HG02884 (cell line): Measurements from ENCODE around the gene WNT9B.
"Not testable (repeated sequence)": the region's sequence is repeated elsewhere in the genome, so short reads cannot be mapped to it uniquely, and the experiment has no call there.

Experiments used
- ATAC-seq: cut with Tn5 transposase; IDR thresholded peaks from one replicate; pipeline ENCODE4 v1.9.1; 2021; ENCODE audit warnings: mild to moderate bottlenecking, moderate library complexity; ENCODE audit not compliant: unreplicated experiment

WNT9B gene

GRCh38 chr17:46821482-46822387, 29.6 kb upstream of the WNT9B start:
- no peak for ATAC-seq

DNA sequence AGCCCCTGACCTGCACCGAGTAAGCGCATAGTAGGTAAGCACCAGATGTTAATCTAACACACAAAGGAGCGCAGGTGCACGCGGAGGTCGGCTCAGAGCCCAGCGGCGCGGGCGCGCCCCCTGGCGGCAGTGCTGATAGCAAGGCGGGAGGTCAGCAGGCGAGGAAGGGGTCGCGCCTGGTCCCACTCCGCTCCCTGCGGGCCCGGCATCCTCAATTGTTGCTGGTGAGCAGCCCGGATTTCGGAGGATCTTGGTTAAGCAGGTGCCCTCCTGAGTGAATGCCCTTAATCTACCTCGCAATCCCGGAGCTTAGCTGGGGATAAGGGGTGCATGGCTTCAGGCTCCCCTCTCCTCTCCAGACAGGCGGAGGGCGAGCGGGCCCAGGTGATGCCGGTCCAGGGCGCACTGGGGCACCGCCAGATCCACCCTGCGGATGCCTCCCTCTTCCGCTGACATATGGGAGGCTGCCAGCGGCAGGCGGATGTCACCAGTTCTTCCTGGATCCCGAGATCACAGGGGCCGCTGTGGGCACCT, 28.9 kb upstream of the WNT9B start:
- ATAC-seq: no peak

DNA sequence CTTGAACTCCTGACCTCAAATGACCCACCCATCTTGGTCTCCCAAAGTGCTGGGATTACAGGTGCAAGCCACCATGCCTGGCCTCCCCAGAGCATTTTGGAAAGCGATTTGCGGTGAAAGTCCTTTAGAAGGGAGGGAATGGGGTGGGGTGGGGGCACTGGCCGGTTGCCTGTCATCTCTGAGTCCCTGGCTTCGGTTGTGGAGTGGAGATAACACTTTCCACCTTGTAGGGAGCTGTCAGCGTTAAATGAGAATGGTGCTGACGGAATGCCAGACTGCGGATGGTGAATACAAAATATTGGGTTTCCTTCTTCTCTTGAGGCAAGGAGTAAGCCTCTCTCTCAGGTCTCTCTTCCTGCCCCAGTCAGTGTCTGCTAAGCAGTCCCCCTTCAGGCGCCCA, 27.7 kb upstream of the WNT9B start:
- no peak for ATAC-seq

GRCh38 chr17:46826116-46826515, 25.3 kb upstream of the WNT9B start:
- ATAC-seq: no peak

- no peak for ATAC-seq
Observed at GRCh38 chr17:46827274-46827673, 24.1 kb upstream of the WNT9B start.

- no peak for ATAC-seq
Observed at GRCh38 chr17:46831573-46832330, 19.6 kb upstream of the WNT9B start.

DNA sequence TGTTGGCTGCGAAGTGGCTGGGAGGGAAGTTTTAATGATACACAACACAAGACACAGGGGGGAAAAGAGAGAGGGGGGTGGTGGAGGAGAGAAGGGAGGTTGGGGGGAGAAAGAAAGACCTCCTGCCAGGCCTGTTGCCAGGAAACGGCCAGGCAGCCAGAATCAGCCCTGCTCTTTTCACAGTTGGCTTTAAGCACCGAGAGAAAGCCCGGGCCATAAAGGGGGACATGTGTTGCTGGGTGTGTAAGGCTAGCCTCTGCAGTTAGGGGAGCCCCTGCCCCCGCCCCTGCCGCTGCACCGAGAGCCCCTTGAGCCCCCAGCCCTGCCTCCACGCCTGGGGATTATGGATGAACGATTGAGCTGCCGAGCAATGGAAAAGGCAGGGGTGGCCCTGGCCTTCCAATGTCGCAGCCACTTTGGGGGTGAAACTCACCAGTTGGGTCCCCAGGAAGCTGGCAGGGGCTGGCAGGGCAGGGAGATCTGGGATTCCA, 19.0 kb upstream of the WNT9B start:
- no peak for ATAC-seq

GRCh38 chr17:46832945-46833839, 18.2 kb upstream of the WNT9B start:
- no peak for ATAC-seq

DNA sequence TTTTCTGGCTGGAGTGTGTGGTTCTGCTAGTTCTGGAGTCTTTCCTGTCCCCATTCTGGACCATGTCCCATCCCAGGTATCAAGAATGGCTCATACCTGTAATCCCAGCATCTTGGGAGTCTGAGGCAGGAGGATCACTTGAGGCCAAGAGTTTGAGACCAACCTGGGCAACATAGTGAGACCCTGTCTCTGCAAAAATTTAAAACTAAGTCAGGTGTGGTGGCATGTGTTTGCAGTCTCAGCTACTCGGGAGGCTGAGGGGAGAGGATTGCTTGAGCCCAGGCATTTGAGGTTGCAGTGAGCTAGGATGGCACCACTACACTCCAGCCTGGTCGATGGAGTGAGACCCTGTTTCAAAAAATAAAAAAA, 17.6 kb upstream of the WNT9B start:
- ATAC-seq: no peak

GRCh38 chr17:46834846-46835245, 16.5 kb upstream of the WNT9B start:
- ATAC-seq: no peak

DNA sequence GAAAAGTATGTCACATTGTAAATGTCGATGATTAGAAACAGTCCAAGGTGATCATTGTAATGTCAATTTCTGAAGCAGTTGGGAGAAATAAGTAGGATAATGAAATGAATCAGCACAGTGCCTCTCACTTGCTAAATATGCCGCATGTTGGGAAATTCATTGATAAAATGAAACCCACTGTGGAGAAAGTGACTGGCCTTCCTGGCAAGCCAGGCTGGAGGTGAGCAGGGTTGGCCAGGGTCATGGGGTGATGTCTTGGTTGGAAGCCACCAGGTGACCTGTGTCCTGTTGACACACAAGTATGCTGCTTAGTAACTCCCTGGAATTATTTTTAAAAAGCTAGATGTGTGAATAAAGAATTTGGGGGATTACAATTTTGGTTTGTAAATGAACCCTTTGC, 14.9 kb upstream of the WNT9B start:
- ATAC-seq: no peak

GRCh38 chr17:46837521-46837920, 13.9 kb upstream of the WNT9B start:
- no peak for ATAC-seq

DNA sequence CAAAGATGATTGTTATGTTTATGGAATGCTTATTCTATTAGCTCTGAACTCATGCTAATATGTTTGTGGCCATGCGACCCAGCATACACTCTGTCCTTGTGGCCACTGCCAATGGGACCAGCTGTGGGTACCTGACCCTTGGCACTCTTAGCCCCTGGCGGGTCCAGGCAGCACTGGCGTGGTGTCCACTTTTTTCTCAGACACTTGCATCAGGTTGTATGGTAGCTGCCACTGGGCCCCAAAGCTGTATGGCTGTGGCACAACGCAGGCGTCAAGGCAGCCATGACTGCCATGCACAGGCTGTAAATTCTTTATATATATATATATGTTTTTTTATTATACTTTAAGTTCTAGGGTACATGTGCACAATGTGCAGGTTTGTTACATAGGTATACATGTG, 12.2 kb upstream of the WNT9B start:
- no peak for ATAC-seq

- ATAC-seq: not testable (repeated sequence)
Observed at GRCh38 chr17:46840596-46840995, 10.8 kb upstream of the WNT9B start.

DNA sequence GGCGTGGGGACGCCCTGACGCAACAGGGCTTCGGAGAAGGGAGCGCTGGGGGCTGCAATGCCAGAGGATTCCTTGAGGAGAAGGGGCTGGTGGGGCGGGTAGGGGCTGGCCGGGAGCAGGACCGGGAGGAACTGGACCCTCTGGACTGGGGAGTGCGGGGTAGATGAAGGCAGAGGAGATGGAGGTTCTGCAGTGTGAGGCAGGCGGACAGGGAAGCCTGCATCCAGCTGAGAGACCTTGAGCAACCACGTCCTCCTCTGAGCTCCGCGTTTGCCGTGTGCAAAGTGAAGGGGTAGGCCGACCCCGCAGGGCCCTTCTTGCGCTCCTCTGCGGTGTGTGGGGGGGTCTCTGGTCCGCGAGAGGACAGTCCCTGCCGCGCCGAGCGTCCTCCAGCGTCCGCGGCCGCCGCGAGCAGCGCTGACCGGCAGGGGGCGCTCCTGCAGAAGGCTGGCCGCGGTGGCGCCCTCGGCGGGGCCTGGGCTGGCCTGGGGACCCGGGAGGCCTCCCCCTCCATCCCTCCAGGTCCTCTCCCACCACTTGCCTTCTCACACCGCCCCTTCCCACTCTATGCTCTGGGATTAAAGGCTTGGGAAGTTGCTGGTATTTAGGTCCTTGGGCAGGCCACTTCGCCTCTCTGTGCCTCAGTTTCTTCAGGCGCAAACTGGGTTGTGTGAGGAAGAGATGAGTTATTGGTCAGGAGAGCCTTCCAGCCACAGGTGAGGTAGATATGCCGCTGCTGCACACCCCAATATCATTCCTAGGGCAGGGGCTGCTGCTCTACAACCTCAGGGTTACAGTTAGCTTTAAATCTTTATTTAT, 9.6 kb upstream of the WNT9B start:
- no peak for ATAC-seq

GRCh38 chr17:46842835-46843234, 8.5 kb upstream of the WNT9B start:
- ATAC-seq: no peak

DNA sequence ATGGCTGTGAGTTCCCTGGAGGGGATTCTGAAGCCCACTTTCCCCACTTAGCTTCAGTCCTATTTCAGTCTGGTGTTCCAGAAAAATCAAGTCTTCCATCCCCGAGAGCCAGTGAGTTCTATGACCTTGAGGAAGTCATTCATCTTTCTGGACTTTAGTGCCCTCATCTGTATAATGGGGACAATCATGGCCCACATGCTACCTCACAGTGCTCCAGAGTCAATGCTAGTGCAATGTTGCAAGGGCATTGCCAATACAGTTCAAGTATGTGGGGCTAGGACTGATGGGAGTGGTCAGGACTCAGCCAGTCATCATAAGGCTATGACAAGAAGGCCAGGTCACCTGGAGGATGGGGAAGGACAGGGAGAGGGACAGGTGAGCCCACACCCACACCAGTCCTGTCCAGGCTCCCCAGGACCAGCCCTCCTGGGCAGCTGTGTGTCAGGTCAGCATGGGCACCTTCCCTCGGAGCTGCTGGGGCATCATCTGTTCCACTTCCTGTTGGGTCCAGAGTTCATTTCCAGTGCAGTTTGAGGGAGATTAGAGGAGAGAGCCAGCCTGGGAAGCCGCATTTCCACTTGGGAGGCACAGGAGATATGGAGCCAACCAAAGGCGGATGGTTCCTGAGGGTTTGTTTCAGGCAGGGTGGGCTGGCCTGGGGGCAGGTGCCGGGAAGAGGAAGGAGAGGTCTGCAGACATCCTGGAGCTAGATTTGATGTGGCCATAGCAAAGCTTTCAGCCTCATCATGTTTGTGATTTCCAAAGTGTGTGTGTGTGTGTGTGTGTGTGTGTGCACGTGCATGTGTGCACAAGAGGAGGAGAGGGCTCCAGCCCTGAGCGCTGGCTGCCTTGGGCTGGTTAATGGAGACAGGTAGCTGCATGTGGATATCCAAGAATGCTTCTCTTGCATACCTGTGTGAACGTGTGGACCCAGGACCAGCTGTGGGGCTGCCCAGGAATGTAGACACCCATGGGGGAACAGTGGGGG, 3.9 kb upstream of the WNT9B start:
- ATAC-seq: no peak

- ATAC-seq: no peak
Observed at GRCh38 chr17:46848534-46848933, 2.8 kb upstream of the WNT9B start.

DNA sequence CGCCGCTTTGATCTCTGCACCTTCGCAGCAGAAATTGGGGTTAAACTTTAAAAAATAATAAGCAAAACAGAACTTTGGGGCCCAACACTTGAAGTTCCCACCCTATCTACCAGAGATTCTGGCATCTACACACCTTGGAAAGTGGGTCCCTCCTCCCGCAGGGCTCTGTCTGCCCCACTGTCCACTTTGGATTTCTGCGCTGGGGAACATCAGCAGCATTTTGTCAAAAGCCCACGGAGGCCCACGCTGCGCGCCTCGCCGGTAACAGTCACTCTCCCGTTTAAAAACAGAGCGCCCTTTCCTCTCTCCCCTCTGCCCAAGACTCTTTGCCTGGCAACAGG, 725 bp upstream of the WNT9B start:
- ATAC-seq: no peak
